ENCODE data around the gene CRTC2. TPM values are rescaled to one million over a fixed set of nuclear protein-coding genes. Genes with fewer than 3 reads are reported as not detected.
A peak's percentile ranks its signal among the peaks of the same experiment; 100 is the strongest.

CRTC2 gene
- total and polyA plus RNA-seq, 9 of the 15 experiments (the other 6 are each of a cell fraction or from before 2014, with no cell fraction given) = 2.7 to 26.4 (median 10.2) TPM

GRCh38 chr1:153929426-153929825, 29.0 kb downstream of the CRTC2 start (continued):
- TF ChIP-seq ZBED1 (IDR thresholded peaks at IDR 0.05) = no peak
- no peak for TF ChIP-seq PRPF4 (IDR thresholded peaks at IDR 0.05; ENCODE audit: insufficient read depth, low read depth, low read length, poor library complexity, severe bottlenecking)
- TF ChIP-seq RBM15 (IDR thresholded peaks at IDR 0.05; ENCODE audit: insufficient read depth, low read length) = no peak
- TF ChIP-seq ZNF699 (CRISPR knock-in tag; IDR thresholded peaks at IDR 0.05; ENCODE audit: insufficient replicate concordance) = no peak

- Histone ChIP-seq H3K4me3 (no peak overlapping the region), H3K79me2 (ENCODE audit: control insufficient read depth, insufficient read depth, low read length) (no peaks in the 10 kb centered on the region), H3K27me3 (ENCODE audit: control insufficient read depth in 2 of 2, insufficient read depth in 2 of 2, low read length in 2 of 2) (no peaks in the 10 kb centered on the region), H3K9me3 (replicated peaks; ENCODE audit: control insufficient read depth, insufficient read depth, low read depth, low read length) (no peaks in the 10 kb centered on the region), H3K9ac (ENCODE audit: insufficient read depth in 1 of 2, low read depth in 2 of 2, low read length in 2 of 2) (0 out of 4 replicates have a peak overlapping the region, but pooled peaks of 1 of the 2 experiments have one; percentile 1), H3K4me1 (replicated peaks in 1 of 2; ENCODE audit: control insufficient read depth in 2 of 2, insufficient read depth in 2 of 2, low read length in 2 of 2) (peaks cover 0 to 4% of the 10 kb centered on the region in 2 experiments; a peak in 3 of 5 replicates), H2AFZ (ENCODE audit: low read depth, low read length) (no peak overlapping the region), H3K4me2 (ENCODE audit: insufficient read depth, low read length) (no peak overlapping the region), H4K20me1 (replicated peaks; ENCODE audit: control insufficient read depth, insufficient read depth, low read length) (no peaks in the 10 kb centered on the region), H3K9me1 (ENCODE audit: control insufficient read depth, insufficient read depth, low read length) (no peaks in the 10 kb centered on the region), H3K36me3 (ENCODE audit: control insufficient read depth, insufficient read depth, low read length) (peaks cover 36% of the 10 kb centered on the region; the same call in 2 of the 3 replicates), H3K27ac (ENCODE audit: extremely low read depth, low read depth, low read length) (no peak overlapping the region)
- ChIA-PET POLR2A (interaction anchor here (0.6 to 1.6 kb wide), 6 partner anchors 10 to 61 kb away, joined by 3 to 8 read pairs (median 4); partner anchors contain the start of gene JTB), CTCF (ENCODE audit: low intra/inter-chr PET ratio) (no interaction called here)
- in situ Hi-C loops (cut with MboI) (no loop called here), intact Hi-C loops (cut with micrococcal nuclease) (no loop called here)
- 72% methylated on average over 4 of the region's 4 CpGs for WGBS (ENCODE audit: insufficient coverage, low coverage, missing lambda C conversion rate)
- no peak for FAIRE-seq
- TF ChIP-seq ZNF436 (CRISPR knock-in tag; IDR thresholded peaks at IDR 0.05) (no peak), SUPT5H (IDR thresholded peaks at IDR 0.05) (peak; percentile 49; the same call in 1 of the 2 replicates), DMBX1 (CRISPR knock-in tag; IDR thresholded peaks at IDR 0.05; ENCODE audit: borderline replicate concordance) (no peak), TEAD4 (IDR thresholded peaks at IDR 0.05; ENCODE audit: low read length) (no peak), TEAD4 (CRISPR knock-in tag; IDR thresholded peaks at IDR 0.05; ENCODE audit: borderline replicate concordance) (no peak), POLR2A (conservative IDR thresholded peaks at IDR 0.05) (peak; percentile 33; the same call in 1 of the 2 replicates), KAT7 (CRISPR knock-in tag; IDR thresholded peaks at IDR 0.05; ENCODE audit: borderline replicate concordance) (no peak), ZNF134 (CRISPR knock-in tag; conservative IDR thresholded peaks at IDR 0.05) (no peak), ZBED1 (IDR thresholded peaks at IDR 0.05) (no peak)
- no TSS peak for BruUV-seq (replicated peaks)
- ATAC-seq = no peak
- DNase-seq (ENCODE audit: extremely low read depth in 1 of 4, low spot score in 3 of 4) = no peak
Observed at GRCh38 chr1:153928791-153929341, 29.5 kb downstream of the CRTC2 start.

All from K562 (cell line).